Endothelial cell of umbilical vein (primary cell): ENCODE data around the gene GBP6. TPM values are rescaled to one million over a fixed set of nuclear protein-coding genes. Genes with fewer than 3 reads are reported as not detected.

Experiments used
- BruUV-seq: library from RNA; stranded (reverse); fragments of 400-500 nt; replicated peaks from 2 replicates; lab custom pipeline; 2021; lab: Mats Ljungman, UMichigan
- CTCF ChIA-PET: fragments of 300-600, 350-600 bp; sonication (Branson Sonifier 250); formaldehyde crosslinking; loops from one replicate; lab custom pipeline; 2021; ENCODE audit warnings: antibody characterized with exemption, inconsistent platforms; lab: Charles Lee
- POLR2A ChIA-PET: fragments of 300-600, 350-600 bp; sonication (Branson Sonifier 250); formaldehyde crosslinking; loops from one replicate; lab custom pipeline; 2021; ENCODE audit warnings: antibody characterized with exemption, inconsistent platforms; lab: Charles Lee
- DNase-seq: peaks from one replicate; pipeline ENCODE4 v3.0.0-alpha.2; 2011; ENCODE audit warnings: low read depth, low spot score
- FAIRE-seq: peaks from 2 replicates; lab custom pipeline; 2011; peaks lifted over from hg19 to GRCh38; lab: Jason Lieb, UNC
- H2AFZ ChIP-seq: 2 replicates; pipeline ENCODE4 v1.6.0; 2012; ENCODE audit warnings: low read depth, low read length, control low read depth, inconsistent platforms
- H3K27ac ChIP-seq: 2 replicates; pipeline ENCODE4 v1.5.1; 2011; ENCODE audit warnings: low read depth, mild to moderate bottlenecking, control low read depth, low read length, moderate library complexity; ENCODE audit not compliant: insufficient read depth
- H3K27me3 ChIP-seq, 2 experiments: 2 replicates each; pipeline versions ENCODE4 v1.6.0 to v1.6.1; 2011; ENCODE audit warnings: low read length in 2 of 2, mixed read lengths in 1 of 2; ENCODE audit not compliant: control insufficient read depth in 2 of 2, insufficient read depth in 2 of 2
- H3K36me3 ChIP-seq, 2 experiments: 2 replicates in 1 of 2; 3 replicates in 1 of 2; pipeline ENCODE4 v1.5.1; 2011; ENCODE audit warnings: low read length in 2 of 2, mild to moderate bottlenecking in 1 of 2, moderate library complexity in 1 of 2; ENCODE audit not compliant: control insufficient read depth in 2 of 2, insufficient read depth in 2 of 2; ENCODE audit errors: extremely low read depth in 1 of 2
- H3K4me1 ChIP-seq: 3 replicates; pipeline ENCODE4 v1.5.1; 2011; ENCODE audit warnings: mild to moderate bottlenecking, low read length; ENCODE audit not compliant: control insufficient read depth, insufficient read depth; ENCODE audit errors: extremely low read depth
- H3K4me2 ChIP-seq: 2 replicates; pipeline ENCODE4 v1.6.1; 2011; ENCODE audit warnings: low read length, control low read depth, mixed read lengths; ENCODE audit not compliant: insufficient read depth
- H3K4me3 ChIP-seq, 3 experiments: fragments of 200-600 bp in 1 of 3; sonication (generic), shearing (Covaris generic) in 1 of 3; replicated peaks in 1 of 3; 2 replicates each; pipeline ENCODE4 v1.5.1; 2011 to 2016; ENCODE audit warnings: control low read depth in 3 of 3, low read length in 3 of 3, mild to moderate bottlenecking in 2 of 3, inconsistent platforms in 1 of 3, low read depth in 1 of 3, moderate library complexity in 1 of 3; ENCODE audit not compliant: insufficient read depth in 1 of 3
- H3K79me2 ChIP-seq: 2 replicates; pipeline ENCODE4 v1.6.0; 2012; ENCODE audit warnings: low read length, inconsistent platforms; ENCODE audit not compliant: control insufficient read depth, insufficient read depth
- H3K9ac ChIP-seq: replicated peaks from 2 replicates; pipeline ENCODE3; 2011; ENCODE audit warnings: low read length, control low read depth; ENCODE audit not compliant: insufficient read depth; ENCODE audit errors: extremely low read depth
- H3K9me1 ChIP-seq: replicated peaks from 3 replicates; pipeline ENCODE4 v1.6.0; 2011; ENCODE audit warnings: mild to moderate bottlenecking, low read length; ENCODE audit not compliant: control insufficient read depth, insufficient read depth; ENCODE audit errors: extremely low read depth
- H3K9me3 ChIP-seq: replicated peaks from 2 replicates; pipeline ENCODE4 v1.5.1; 2012; ENCODE audit warnings: low read length, inconsistent platforms; ENCODE audit not compliant: control insufficient read depth, insufficient read depth
- H4K20me1 ChIP-seq: replicated peaks from 2 replicates; pipeline ENCODE3; 2011; ENCODE audit warnings: mild to moderate bottlenecking, low read length; ENCODE audit not compliant: control insufficient read depth, insufficient read depth; ENCODE audit errors: extremely low read depth
- EZH2 ChIP-seq: IDR thresholded peaks from 2 replicates; pipeline ENCODE4 v1.6.1; 2012; ENCODE audit warnings: borderline replicate concordance, low read depth, mild to moderate bottlenecking, moderate library complexity, low read length, inconsistent platforms; ENCODE audit not compliant: severe bottlenecking
- FOS ChIP-seq: IDR thresholded peaks from 2 replicates; pipeline ENCODE4 v1.6.1; 2011; ENCODE audit warnings: mild to moderate bottlenecking, low read length, moderate library complexity, borderline replicate concordance; ENCODE audit not compliant: insufficient read depth
- GATA2 ChIP-seq: IDR thresholded peaks from 2 replicates; pipeline ENCODE4 v1.7.0; 2011; ENCODE audit warnings: low read depth, mild to moderate bottlenecking, moderate library complexity, mixed read lengths, low read length; ENCODE audit not compliant: insufficient read length, insufficient read depth
- JUN ChIP-seq: IDR thresholded peaks from 2 replicates; pipeline ENCODE4 v1.6.1; 2011; ENCODE audit warnings: borderline replicate concordance, low read depth; ENCODE audit not compliant: insufficient read length, insufficient read depth
- MYC ChIP-seq: IDR thresholded peaks from one replicate; pipeline ENCODE4 v1.6.1; 2011; ENCODE audit warnings: mild to moderate bottlenecking, low read depth, low read length
- POLR2A ChIP-seq: IDR thresholded peaks from 2 replicates; pipeline ENCODE4 v1.6.1; 2012; ENCODE audit warnings: low read depth, mild to moderate bottlenecking, control low read depth, low read length
- POLR2AphosphoS5 ChIP-seq: IDR thresholded peaks from 2 replicates; pipeline ENCODE4 v1.6.1; 2012; ENCODE audit warnings: low read depth, mild to moderate bottlenecking, control low read depth, low read length, moderate library complexity; ENCODE audit not compliant: insufficient read depth
- dilution Hi-C: fragments of 300-500 bp; cut with MboI; formaldehyde crosslinking; loops from one replicate; pipeline ENCODE4 v1.15.0; 2019; ENCODE audit warnings: low sequenced_read_pairs; ENCODE audit not compliant: extremely low pct_ligation_motif_present
- intact Hi-C: fragments of 100-400 bp; cut with micrococcal nuclease; formaldehyde crosslinking; loops from one replicate; pipeline ENCODE4 v1.10.0; 2022
- polyA plus RNA-seq, 4 experiments: library from polyadenylated mRNA; depleted of rRNA in 3 of 4; stranded (reverse) in 3 of 4; unstranded in 1 of 4; fragments of >200 nt; gene quantifications; 2 replicates each; pipeline versions ENCODE4 v1.2.1 to v1.2.3, GENCODE V29; 2011 to 2012; ENCODE audit warnings: missing spikeins in 1 of 4
- total RNA-seq: library from RNA; stranded (reverse); gene quantifications from 2 replicates; pipeline ENCODE4 v1.2.3, GENCODE V29; 2021
- TF ChIP-seq, protein P1 (sequence below), 2 donors: IDR thresholded peaks; 1 replicate in 1 of 2; 2 replicates in 1 of 2; pipeline ENCODE4 v1.5.1; 2011; ENCODE audit warnings: low read length in 2 of 2, mild to moderate bottlenecking in 2 of 2, moderate library complexity in 2 of 2, control low read depth in 1 of 2, inconsistent platforms in 1 of 2, low read depth in 1 of 2; ENCODE audit not compliant: insufficient read depth in 1 of 2; ENCODE audit errors: extremely low read depth in 1 of 2
- TF ChIP-seq, protein P2 (sequence below): IDR thresholded peaks from 2 replicates; pipeline ENCODE4 v1.6.1; 2011; ENCODE audit not compliant: insufficient read depth, insufficient read length

The GBP6 gene
- total and polyA plus RNA-seq, 2 donors (not counting 3 experiments of a cell fraction or from before 2014, with no cell fraction given): not detected

- CTCF ChIA-PET: no interaction called here
- intact Hi-C loops (no loop called here), dilution Hi-C loops (no loop called here)
- POLR2A ChIA-PET: no interaction called here
- no peak overlapping the region for H2AFZ ChIP-seq
- no TSS peak for BruUV-seq
- H3K36me3 ChIP-seq: no peaks in the 10 kb centered on the region
- TF ChIP-seq EZH2: no peak
- no peak for TF ChIP-seq MYC
- TF ChIP-seq, protein P1, sequence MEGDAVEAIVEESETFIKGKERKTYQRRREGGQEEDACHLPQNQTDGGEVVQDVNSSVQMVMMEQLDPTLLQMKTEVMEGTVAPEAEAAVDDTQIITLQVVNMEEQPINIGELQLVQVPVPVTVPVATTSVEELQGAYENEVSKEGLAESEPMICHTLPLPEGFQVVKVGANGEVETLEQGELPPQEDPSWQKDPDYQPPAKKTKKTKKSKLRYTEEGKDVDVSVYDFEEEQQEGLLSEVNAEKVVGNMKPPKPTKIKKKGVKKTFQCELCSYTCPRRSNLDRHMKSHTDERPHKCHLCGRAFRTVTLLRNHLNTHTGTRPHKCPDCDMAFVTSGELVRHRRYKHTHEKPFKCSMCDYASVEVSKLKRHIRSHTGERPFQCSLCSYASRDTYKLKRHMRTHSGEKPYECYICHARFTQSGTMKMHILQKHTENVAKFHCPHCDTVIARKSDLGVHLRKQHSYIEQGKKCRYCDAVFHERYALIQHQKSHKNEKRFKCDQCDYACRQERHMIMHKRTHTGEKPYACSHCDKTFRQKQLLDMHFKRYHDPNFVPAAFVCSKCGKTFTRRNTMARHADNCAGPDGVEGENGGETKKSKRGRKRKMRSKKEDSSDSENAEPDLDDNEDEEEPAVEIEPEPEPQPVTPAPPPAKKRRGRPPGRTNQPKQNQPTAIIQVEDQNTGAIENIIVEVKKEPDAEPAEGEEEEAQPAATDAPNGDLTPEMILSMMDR (IDR thresholded peaks at IDR 0.05; ENCODE audit: extremely low read depth in 1 of 2, insufficient read depth in 1 of 2, low read depth in 1 of 2, low read length in 2 of 2): no peak
- TF ChIP-seq JUN: no peak
- TF ChIP-seq GATA2: no peak
- TF ChIP-seq FOS: no peak
- TF ChIP-seq, protein P2, sequence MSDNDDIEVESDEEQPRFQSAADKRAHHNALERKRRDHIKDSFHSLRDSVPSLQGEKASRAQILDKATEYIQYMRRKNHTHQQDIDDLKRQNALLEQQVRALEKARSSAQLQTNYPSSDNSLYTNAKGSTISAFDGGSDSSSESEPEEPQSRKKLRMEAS: no peak
- no peak for TF ChIP-seq POLR2A
- no peak for TF ChIP-seq POLR2AphosphoS5
- no peaks in the 10 kb centered on the region for H3K4me1 ChIP-seq
- no peaks in the 10 kb centered on the region for H3K9me3 ChIP-seq
- no peaks in the 10 kb centered on the region for H3K79me2 ChIP-seq
- H3K9me1 ChIP-seq: no peaks in the 10 kb centered on the region
- H3K27ac ChIP-seq: no peak overlapping the region
- no peak overlapping the region for H3K4me3 ChIP-seq
- no peak overlapping the region for H3K4me2 ChIP-seq
- no peaks in the 10 kb centered on the region for H3K27me3 ChIP-seq
- FAIRE-seq (no peak), DNase-seq (no peak)
- H4K20me1 ChIP-seq: no peaks in the 10 kb centered on the region
- no peak overlapping the region for H3K9ac ChIP-seq
Observed at GRCh38 chr1:89391686-89392085, 27.8 kb downstream of the GBP6 start.
